Prostate gland (tissue), 2 donors: ENCODE data around the gene RANBP1.

ENCODE experiments used
- CTCF ChIP-seq, 4 experiments: fragments of 200-600 bp in 2 of 4; fragments of 450-650 bp in 2 of 4; sonication (generic) in 2 of 4; IDR thresholded peaks; 1 replicate in 3 of 4; 2 replicates in 1 of 4; pipeline ENCODE4 v1.5.1; 2016 to 2019; ENCODE audit warnings: antibody characterized with exemption in 4 of 4, mild to moderate bottlenecking in 2 of 4, moderate library complexity in 2 of 4
- POLR2A ChIP-seq: fragments of 450-650 bp; IDR thresholded peaks from one replicate; pipeline ENCODE4 v1.6.1; 2016; ENCODE audit warnings: antibody characterized with exemption, mild to moderate bottlenecking

- no peak for TF ChIP-seq CTCF (IDR thresholded peaks at IDR 0.05)
- no peak for TF ChIP-seq POLR2A
Observed at GRCh38 chr22:20146777-20147176, 30.9 kb downstream of the RANBP1 start.
